ENCODE measurements around the gene DMGDH. TPM values are rescaled to one million over a fixed set of nuclear protein-coding genes. Genes with fewer than 3 reads are reported as not detected.

Gene DMGDH
- total and polyA plus RNA-seq, 4 donors = 28.9 to 130 (median 48.5) TPM

DNA sequence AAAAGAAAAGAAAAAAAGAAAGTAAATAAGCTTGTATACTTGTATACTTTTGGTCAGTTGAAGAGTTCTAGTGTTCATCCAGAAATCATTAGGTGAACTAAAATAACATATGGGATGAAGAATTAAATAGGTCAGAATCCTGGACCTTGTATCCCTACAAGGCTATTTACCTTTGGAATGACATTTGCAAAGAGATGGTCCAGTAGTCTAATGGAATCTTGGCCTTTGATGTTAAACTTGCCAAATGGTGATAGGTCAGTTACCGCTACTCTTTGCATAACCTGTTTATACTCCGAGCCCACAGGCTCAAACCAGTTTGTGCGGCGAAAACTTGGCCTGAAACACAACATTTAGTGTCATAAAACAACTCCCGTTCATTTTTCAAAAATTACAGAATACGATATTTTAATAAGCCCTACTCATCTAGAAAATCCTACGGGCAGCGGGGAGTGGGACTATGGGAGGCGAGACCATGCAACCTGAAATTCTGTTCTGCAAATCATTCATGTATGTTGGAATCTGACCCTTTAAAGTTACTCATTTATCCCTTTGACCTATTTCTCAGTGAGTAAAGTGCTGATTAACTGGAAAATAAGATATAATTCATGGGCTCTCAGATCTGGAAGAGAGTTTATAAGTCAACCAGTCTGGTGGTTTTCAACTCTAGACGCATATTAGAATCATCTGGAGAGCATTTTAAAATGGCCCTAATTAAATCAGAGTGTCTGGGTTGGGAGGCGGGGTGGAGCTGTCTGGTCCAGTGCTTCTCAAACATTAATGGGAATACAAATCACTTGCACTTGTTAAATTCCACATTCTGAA, 38.6 kb downstream of the DMGDH start (continued):
- TF ChIP-seq, protein P1, sequence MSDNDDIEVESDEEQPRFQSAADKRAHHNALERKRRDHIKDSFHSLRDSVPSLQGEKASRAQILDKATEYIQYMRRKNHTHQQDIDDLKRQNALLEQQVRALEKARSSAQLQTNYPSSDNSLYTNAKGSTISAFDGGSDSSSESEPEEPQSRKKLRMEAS (IDR thresholded peaks at IDR 0.05) = no peak
- TF ChIP-seq RAD21 (IDR thresholded peaks at IDR 0.05) = peak; percentile 11 to 27
- TF ChIP-seq FOXA2 (IDR thresholded peaks at IDR 0.05) = peak; percentile 97
- TF ChIP-seq, protein P2, sequence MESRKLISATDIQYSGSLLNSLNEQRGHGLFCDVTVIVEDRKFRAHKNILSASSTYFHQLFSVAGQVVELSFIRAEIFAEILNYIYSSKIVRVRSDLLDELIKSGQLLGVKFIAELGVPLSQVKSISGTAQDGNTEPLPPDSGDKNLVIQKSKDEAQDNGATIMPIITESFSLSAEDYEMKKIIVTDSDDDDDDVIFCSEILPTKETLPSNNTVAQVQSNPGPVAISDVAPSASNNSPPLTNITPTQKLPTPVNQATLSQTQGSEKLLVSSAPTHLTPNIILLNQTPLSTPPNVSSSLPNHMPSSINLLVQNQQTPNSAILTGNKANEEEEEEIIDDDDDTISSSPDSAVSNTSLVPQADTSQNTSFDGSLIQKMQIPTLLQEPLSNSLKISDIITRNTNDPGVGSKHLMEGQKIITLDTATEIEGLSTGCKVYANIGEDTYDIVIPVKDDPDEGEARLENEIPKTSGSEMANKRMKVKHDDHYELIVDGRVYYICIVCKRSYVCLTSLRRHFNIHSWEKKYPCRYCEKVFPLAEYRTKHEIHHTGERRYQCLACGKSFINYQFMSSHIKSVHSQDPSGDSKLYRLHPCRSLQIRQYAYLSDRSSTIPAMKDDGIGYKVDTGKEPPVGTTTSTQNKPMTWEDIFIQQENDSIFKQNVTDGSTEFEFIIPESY (IDR thresholded peaks at IDR 0.05) = peak; percentile 81
- TF ChIP-seq HNF4G (IDR thresholded peaks at IDR 0.05) = peak; percentile 95
- TF ChIP-seq FOXA1 (IDR thresholded peaks at IDR 0.05) = peak; percentile 97

DNA sequence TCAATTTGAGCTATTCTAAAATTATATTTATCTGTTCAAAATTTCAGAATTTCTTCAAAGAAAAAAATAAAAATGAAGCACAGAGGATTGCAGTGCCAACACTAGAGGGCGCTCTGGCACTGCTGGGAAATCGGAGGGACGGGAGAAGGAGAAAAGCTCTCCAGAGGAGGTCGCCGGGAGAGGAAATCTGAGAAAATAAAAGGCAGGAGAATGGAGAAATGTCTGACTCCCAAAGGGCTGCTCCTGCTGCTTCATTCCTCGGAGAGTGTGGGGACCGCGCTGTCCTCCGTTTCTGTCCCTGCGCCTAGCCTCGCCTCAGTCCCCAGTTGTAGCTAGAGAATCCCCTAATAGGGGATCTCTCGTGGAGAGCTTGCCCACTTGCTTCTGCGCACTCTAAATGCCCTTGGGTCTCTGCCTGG, 44.4 kb downstream of the DMGDH start:
- peak overlapping the region; percentile 65 to 83 for H3K9ac ChIP-seq (ENCODE audit: low read depth in 1 of 2, low read length in 2 of 2)
- H3K27ac ChIP-seq (ENCODE audit: low read depth in 1 of 2, low read length in 2 of 2) = peak overlapping the region; percentile 65 to 78

More for the DNA sequence above, 44.4 kb downstream of the DMGDH start:
- no peaks in the 10 kb centered on the region for H3K27me3 ChIP-seq (ENCODE audit: control insufficient read depth in 4 of 4, insufficient read depth in 4 of 4, low read length in 3 of 4)
- no peaks in the 10 kb centered on the region for H3K9me3 ChIP-seq (ENCODE audit: control insufficient read depth in 4 of 4, low read length in 3 of 4)
- H3K36me3 ChIP-seq (ENCODE audit: control insufficient read depth in 4 of 4, insufficient read depth in 3 of 4, low read depth in 1 of 4, low read length in 3 of 4) = peaks cover 0 to 14% (median 5%) of the 10 kb centered on the region in 4 donors
- peak overlapping the region in 1 of 3 donors; percentile 30 for H3K4me3 ChIP-seq (ENCODE audit: low read depth in 1 of 3, low read length in 3 of 3)
- peak; percentile 96 to 99 for TF ChIP-seq RAD21 (IDR thresholded peaks at IDR 0.05)
- TF ChIP-seq, protein P3, sequence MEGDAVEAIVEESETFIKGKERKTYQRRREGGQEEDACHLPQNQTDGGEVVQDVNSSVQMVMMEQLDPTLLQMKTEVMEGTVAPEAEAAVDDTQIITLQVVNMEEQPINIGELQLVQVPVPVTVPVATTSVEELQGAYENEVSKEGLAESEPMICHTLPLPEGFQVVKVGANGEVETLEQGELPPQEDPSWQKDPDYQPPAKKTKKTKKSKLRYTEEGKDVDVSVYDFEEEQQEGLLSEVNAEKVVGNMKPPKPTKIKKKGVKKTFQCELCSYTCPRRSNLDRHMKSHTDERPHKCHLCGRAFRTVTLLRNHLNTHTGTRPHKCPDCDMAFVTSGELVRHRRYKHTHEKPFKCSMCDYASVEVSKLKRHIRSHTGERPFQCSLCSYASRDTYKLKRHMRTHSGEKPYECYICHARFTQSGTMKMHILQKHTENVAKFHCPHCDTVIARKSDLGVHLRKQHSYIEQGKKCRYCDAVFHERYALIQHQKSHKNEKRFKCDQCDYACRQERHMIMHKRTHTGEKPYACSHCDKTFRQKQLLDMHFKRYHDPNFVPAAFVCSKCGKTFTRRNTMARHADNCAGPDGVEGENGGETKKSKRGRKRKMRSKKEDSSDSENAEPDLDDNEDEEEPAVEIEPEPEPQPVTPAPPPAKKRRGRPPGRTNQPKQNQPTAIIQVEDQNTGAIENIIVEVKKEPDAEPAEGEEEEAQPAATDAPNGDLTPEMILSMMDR (IDR thresholded peaks at IDR 0.05; ENCODE audit: low read depth, low read length, missing input control) = peak; percentile 97
- no peak for TF ChIP-seq EGR1 (IDR thresholded peaks at IDR 0.05; ENCODE audit: low read depth in 2 of 2)
- no peak for TF ChIP-seq FOXA1 (IDR thresholded peaks at IDR 0.05)
- TF ChIP-seq TAF1 (conservative IDR thresholded peaks at IDR 0.05) = no peak
- TF ChIP-seq NR2F2 (IDR thresholded peaks at IDR 0.05) = no peak
- TF ChIP-seq, protein P2 (IDR thresholded peaks at IDR 0.05) = no peak
- no peak for TF ChIP-seq FOXA2 (IDR thresholded peaks at IDR 0.05)
- TF ChIP-seq, protein P4, sequence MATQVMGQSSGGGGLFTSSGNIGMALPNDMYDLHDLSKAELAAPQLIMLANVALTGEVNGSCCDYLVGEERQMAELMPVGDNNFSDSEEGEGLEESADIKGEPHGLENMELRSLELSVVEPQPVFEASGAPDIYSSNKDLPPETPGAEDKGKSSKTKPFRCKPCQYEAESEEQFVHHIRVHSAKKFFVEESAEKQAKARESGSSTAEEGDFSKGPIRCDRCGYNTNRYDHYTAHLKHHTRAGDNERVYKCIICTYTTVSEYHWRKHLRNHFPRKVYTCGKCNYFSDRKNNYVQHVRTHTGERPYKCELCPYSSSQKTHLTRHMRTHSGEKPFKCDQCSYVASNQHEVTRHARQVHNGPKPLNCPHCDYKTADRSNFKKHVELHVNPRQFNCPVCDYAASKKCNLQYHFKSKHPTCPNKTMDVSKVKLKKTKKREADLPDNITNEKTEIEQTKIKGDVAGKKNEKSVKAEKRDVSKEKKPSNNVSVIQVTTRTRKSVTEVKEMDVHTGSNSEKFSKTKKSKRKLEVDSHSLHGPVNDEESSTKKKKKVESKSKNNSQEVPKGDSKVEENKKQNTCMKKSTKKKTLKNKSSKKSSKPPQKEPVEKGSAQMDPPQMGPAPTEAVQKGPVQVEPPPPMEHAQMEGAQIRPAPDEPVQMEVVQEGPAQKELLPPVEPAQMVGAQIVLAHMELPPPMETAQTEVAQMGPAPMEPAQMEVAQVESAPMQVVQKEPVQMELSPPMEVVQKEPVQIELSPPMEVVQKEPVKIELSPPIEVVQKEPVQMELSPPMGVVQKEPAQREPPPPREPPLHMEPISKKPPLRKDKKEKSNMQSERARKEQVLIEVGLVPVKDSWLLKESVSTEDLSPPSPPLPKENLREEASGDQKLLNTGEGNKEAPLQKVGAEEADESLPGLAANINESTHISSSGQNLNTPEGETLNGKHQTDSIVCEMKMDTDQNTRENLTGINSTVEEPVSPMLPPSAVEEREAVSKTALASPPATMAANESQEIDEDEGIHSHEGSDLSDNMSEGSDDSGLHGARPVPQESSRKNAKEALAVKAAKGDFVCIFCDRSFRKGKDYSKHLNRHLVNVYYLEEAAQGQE (IDR thresholded peaks at IDR 0.05) = no peak
- no peak for TF ChIP-seq RXRA (IDR thresholded peaks at IDR 0.05)
- TF ChIP-seq, protein P5, sequence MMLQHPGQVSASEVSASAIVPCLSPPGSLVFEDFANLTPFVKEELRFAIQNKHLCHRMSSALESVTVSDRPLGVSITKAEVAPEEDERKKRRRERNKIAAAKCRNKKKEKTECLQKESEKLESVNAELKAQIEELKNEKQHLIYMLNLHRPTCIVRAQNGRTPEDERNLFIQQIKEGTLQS (IDR thresholded peaks at IDR 0.05) = no peak
- TF ChIP-seq HNF4A (conservative IDR thresholded peaks at IDR 0.05) = peak in 1 of 2 donors; percentile 9
- peak; percentile 41 for TF ChIP-seq YY1 (IDR thresholded peaks at IDR 0.05)
- TF ChIP-seq, protein P1 (IDR thresholded peaks at IDR 0.05) = no peak
- 12% methylated on average over 13 of the region's 13 CpGs for WGBS
- DNase-seq (ENCODE audit: low spot score) = peak; percentile 70
- peaks cover 7 to 57% (median 40%) of the 10 kb centered on the region in 4 donors for H3K4me1 ChIP-seq (ENCODE audit: control insufficient read depth in 4 of 4, insufficient read depth in 4 of 4, low read length in 3 of 4)
